Nephron (organoid): ENCODE results near the gene REXO1.

Experiments used
- H3K27ac Mint-ChIP-seq, 3 experiments: 2 replicates each; pipeline ENCODE4 v1.8.0; 2020; ENCODE audit warnings: mixed read lengths in 3 of 3, mild to moderate bottlenecking in 2 of 3, moderate library complexity in 1 of 3
- H3K27me3 Mint-ChIP-seq: 2 replicates; pipeline ENCODE4 v1.8.0; 2021; ENCODE audit warnings: low read depth, mild to moderate bottlenecking, moderate library complexity, mixed read lengths
- H3K36me3 Mint-ChIP-seq: 2 replicates; pipeline ENCODE4 v1.8.0; 2020; ENCODE audit warnings: low read depth, mixed read lengths
- H3K4me1 Mint-ChIP-seq: 2 replicates; pipeline ENCODE4 v1.8.0; 2020; ENCODE audit warnings: mixed read lengths
- H3K4me3 Mint-ChIP-seq, 3 experiments: 2 replicates each; pipeline ENCODE4 v1.8.0; 2020; ENCODE audit warnings: mild to moderate bottlenecking in 3 of 3, mixed read lengths in 3 of 3, moderate library complexity in 2 of 3
- H3K9me3 Mint-ChIP-seq: 2 replicates; pipeline ENCODE4 v1.8.0; 2020; ENCODE audit warnings: mixed read lengths
- TF ChIP-seq, protein P1 (sequence below), 3 experiments: fragments of 200-600 bp; sonication (generic); IDR thresholded peaks; one replicate each; pipeline ENCODE4 v1.5.0; 2021; ENCODE audit warnings: antibody characterized with exemption in 3 of 3; ENCODE audit not compliant: unreplicated experiment in 3 of 3

The REXO1 gene

DNA sequence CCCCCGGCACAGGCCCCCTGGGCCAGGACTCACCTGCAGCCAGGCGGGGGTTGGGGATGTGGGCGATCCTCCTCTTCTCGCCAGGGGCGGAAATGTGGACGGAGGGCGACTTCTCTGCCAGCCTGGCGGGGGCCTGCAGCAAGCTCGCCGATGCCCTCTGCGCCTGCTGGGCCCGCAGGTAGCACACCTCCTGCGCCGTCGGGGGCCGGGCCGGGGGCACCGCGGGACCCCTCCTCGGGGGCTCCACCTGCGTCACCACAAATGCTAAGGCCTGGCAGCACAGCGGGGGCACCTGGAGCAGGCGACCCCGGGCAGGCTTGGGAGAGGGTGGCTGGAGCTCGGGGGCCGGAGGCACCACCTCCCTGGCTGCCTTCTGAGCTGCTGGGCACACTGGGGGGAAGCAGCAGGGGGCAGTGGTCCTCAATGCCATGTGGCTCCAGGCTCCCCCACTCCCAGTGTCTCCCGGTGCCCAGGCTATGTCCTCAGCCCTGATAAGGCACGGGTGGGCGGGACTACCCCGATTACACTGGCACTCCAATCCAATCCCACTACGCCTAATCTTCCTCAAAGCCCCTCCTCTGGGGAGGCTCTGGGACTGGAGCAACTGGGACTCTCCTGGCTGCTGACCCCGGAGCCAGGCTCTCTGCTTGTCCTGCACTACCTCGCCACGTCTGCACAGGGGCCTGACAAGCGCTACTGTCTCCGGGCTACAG, 24.6 kb downstream of the REXO1 start:
- Mint-ChIP-seq H3K9me3 (no peaks in the 10 kb centered on the region), H3K27me3 (no peaks in the 10 kb centered on the region), H3K4me3 (no peak overlapping the region), H3K27ac (no peak overlapping the region), H3K36me3 (peaks cover 28% of the 10 kb centered on the region), H3K4me1 (peaks cover 4% of the 10 kb centered on the region)
- TF ChIP-seq, protein P1, sequence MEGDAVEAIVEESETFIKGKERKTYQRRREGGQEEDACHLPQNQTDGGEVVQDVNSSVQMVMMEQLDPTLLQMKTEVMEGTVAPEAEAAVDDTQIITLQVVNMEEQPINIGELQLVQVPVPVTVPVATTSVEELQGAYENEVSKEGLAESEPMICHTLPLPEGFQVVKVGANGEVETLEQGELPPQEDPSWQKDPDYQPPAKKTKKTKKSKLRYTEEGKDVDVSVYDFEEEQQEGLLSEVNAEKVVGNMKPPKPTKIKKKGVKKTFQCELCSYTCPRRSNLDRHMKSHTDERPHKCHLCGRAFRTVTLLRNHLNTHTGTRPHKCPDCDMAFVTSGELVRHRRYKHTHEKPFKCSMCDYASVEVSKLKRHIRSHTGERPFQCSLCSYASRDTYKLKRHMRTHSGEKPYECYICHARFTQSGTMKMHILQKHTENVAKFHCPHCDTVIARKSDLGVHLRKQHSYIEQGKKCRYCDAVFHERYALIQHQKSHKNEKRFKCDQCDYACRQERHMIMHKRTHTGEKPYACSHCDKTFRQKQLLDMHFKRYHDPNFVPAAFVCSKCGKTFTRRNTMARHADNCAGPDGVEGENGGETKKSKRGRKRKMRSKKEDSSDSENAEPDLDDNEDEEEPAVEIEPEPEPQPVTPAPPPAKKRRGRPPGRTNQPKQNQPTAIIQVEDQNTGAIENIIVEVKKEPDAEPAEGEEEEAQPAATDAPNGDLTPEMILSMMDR (IDR thresholded peaks at IDR 0.05; ENCODE audit: unreplicated experiment in 3 of 3) = no peak

DNA sequence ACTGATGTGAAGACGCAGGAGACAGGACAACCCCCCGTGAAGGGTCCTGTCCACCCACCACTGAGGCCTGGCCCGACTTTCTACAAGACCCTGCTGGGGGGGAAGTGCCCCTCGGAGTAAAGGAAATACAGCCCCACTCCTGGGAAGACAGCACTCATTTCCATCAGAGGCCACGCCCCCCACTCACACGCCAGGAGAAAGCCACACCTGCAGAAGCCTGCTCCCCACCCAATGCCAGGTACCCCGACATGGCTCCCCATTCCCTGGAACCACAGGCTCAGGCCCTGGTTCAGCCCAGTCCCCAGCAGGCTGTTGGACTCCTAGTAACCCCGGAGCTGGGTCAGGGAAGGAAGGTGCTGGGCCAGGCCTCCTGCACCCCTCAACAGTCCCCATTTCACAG, 25.3 kb downstream of the REXO1 start:
- Mint-ChIP-seq H3K4me1 (peaks cover 4% of the 10 kb centered on the region), H3K4me3 (no peak overlapping the region), H3K36me3 (peaks cover 28% of the 10 kb centered on the region), H3K27ac (no peak overlapping the region), H3K27me3 (no peaks in the 10 kb centered on the region), H3K9me3 (no peaks in the 10 kb centered on the region)
- TF ChIP-seq, protein P1 (IDR thresholded peaks at IDR 0.05; ENCODE audit: unreplicated experiment in 3 of 3) = no peak

DNA sequence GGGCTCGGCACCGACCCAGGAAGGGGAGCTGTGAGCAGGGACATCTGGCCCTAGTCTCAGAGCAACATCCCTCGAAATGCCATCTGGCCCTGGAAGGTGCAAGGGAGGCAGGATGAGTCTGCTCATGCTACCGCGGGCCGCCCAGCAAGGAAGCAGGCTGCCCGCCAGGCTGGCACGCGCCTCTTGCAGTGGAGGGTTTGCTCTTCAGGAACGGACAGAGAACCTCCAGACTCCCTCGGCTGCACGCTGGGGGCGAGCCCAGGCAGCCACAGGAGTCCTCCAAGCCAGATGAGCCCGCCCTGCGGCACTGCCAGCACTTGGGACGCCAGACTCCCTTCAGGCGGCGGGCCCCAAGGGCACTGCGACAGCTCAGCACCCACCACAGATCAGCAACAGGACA, 26.1 kb downstream of the REXO1 start:
- TF ChIP-seq, protein P1 (IDR thresholded peaks at IDR 0.05; ENCODE audit: unreplicated experiment in 3 of 3) = no peak
- Mint-ChIP-seq H3K4me3 (no peak overlapping the region), H3K27ac (no peak overlapping the region), H3K4me1 (peaks cover 4% of the 10 kb centered on the region), H3K9me3 (no peaks in the 10 kb centered on the region), H3K36me3 (peaks cover 28% of the 10 kb centered on the region), H3K27me3 (no peaks in the 10 kb centered on the region)

DNA sequence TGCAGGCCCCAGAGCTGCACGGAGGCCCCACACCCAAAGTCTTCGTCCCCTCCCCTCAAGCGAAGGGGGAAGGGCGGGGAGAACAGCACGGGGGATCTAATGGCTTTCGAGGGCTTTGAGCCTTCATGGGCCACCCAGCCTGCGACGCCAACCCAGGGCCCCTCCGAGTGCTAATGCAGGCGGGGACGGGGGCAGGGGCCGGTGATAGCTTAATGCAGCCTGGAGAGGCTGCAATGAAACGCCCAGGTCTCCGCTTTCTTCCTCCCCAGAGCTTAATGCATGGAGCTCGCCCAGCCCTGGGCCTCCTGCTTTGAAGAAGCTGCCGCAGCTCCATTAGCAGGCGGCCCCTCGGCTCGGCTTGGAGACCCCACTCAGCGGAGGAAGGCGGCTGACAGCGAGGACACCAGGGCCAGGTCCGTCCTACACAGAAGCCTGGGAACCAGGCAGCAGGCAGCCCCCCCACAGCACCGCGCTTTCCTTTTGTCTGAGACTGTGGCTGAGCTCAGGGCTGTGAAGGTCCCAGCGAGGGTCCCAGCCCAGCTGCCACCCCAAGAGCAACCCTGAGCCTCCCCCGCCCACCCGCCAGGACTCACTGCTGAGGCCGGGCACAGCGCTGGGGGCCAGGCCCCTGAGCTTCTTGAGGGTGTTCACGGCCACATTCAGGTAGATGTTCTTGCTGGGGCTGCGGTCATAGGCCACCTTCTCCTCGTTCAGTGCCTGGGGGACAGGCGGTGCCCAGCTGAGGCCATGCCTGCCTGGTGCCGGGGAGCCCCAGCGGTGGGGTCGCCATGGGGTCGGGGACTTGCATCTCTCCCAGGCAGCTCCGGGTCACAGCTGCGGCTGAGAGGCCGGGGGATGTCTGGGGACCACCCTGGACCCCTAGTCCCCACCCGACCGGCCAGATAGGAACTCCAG, 28.7 kb downstream of the REXO1 start:
- no peaks in the 10 kb centered on the region for H3K9me3 Mint-ChIP-seq
- TF ChIP-seq, protein P1 (IDR thresholded peaks at IDR 0.05; ENCODE audit: unreplicated experiment in 3 of 3) = no peak
- peak overlapping the region in 1 of 3 experiments; percentile 54 for H3K27ac Mint-ChIP-seq
- H3K4me3 Mint-ChIP-seq = no peak overlapping the region
- no peaks in the 10 kb centered on the region for H3K27me3 Mint-ChIP-seq
- no peaks in the 10 kb centered on the region for H3K4me1 Mint-ChIP-seq
- peaks cover 24% of the 10 kb centered on the region for H3K36me3 Mint-ChIP-seq

DNA sequence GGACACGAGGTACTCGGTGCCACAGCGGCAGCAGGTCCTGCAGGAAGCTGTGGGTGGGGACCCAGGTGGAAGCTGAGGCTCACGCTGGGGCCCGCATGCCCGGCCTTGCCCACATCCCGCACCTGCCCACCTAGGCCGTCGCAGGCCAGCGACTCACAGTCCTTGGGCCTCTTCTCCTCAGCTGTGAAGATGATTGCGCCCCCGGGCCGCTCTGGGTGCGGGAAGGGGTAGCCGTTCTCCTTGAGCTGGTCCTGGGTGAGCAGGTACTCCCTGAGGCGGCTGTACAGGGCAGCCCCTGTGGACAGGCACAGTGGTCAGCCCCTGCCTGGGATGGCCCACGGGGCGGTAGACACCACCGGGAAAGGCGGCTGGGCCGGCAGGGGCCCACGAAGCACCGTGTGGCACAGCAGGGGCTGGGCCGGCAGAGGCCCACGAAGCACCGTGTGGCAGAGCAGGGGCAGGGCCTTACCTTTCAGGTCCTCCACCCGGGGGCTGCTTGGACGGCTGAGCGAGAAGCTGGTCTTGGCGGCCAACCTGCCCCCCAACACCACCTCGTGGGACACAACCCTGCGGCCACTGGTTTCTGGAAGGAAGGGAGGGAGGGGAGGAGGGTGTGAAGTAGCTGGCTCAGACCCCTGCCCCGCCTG, 29.6 kb downstream of the REXO1 start:
- no peak overlapping the region for H3K27ac Mint-ChIP-seq
- peaks cover 21% of the 10 kb centered on the region for H3K36me3 Mint-ChIP-seq
- H3K27me3 Mint-ChIP-seq = no peaks in the 10 kb centered on the region
- H3K4me1 Mint-ChIP-seq = no peaks in the 10 kb centered on the region
- TF ChIP-seq, protein P1 (IDR thresholded peaks at IDR 0.05; ENCODE audit: unreplicated experiment in 3 of 3) = no peak
- H3K9me3 Mint-ChIP-seq = no peaks in the 10 kb centered on the region
- no peak overlapping the region for H3K4me3 Mint-ChIP-seq
